Epidermal melanocyte (primary cell): ENCODE results near the gene GPR84.
"Not testable (repeated sequence)": the region's sequence is repeated elsewhere in the genome, so short reads cannot be mapped to it uniquely, and the experiment has no call there.

Experiments
- DNase-seq: peaks from one replicate; pipeline ENCODE4 v3.0.0; 2011; ENCODE audit warnings: low spot score; ENCODE audit not compliant: insufficient read length

GPR84 gene

DNA sequence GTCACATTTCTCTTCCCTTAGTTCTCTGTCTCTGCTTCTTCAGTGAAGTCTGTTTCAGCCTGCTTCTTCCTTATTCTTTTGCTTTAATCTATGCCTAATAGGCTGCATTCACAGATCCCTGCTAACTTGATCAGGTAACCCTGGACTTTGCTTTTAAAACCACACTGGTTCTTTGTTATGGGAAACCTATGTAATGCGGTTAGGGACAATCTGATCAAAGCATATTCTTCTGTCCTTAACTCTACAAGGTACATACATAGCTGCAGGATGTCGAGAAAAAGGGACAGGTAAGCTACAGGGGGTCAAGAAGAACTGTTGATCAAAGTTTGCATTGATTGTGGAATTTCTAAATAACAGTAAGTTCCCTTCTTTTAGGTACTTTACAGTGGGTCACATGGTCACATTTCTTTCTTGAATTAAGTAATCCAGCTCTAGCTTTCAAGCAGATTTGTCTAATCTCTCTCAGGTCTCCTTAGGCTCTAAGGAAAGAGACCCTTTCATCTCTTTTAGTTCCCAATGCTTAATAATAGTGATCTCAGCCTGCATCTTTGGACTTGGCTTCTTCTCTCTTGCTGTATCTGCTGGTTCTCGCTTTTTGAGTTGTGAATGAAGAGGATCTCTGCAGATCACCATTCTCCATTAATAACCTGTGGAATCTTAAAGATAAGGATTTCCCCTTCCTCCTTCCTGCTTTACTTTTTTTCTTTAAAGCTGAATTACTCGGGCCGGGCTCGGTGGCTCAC is 35.5 kb downstream of the GPR84 start:
- no peak for DNase-seq

DNA sequence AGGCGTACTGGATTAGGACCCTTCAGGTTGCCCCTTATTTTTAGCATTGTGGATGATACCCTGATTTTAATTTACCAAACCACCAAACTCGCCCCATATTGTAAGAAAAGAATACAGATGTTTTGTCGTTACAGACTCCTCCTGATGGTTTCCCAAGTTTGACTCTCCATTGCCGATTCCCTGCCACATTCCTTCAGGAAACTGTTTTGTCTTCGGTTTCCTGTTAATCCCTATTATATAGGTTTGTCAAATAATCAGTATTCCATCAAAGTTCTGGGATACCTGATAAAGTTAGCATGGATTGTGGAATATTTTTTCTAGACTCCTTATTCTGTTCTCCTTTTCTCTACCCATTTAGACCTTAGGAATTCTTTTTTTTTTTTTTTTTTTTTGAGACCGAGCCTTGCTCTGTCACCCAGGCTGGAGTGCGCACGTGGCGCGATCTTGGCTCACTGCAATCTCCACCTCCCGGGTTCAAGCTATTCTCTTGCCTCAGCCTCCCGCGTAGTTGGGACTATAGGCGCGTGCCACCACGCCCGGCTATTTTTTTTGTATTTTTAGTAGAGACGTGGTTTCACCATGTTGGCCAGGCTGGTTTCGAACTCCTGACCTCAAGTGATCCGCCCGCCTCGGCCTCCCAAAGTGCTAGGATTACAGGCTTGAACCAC is 38.7 kb downstream of the GPR84 start:
- not testable (repeated sequence) for DNase-seq

DNA sequence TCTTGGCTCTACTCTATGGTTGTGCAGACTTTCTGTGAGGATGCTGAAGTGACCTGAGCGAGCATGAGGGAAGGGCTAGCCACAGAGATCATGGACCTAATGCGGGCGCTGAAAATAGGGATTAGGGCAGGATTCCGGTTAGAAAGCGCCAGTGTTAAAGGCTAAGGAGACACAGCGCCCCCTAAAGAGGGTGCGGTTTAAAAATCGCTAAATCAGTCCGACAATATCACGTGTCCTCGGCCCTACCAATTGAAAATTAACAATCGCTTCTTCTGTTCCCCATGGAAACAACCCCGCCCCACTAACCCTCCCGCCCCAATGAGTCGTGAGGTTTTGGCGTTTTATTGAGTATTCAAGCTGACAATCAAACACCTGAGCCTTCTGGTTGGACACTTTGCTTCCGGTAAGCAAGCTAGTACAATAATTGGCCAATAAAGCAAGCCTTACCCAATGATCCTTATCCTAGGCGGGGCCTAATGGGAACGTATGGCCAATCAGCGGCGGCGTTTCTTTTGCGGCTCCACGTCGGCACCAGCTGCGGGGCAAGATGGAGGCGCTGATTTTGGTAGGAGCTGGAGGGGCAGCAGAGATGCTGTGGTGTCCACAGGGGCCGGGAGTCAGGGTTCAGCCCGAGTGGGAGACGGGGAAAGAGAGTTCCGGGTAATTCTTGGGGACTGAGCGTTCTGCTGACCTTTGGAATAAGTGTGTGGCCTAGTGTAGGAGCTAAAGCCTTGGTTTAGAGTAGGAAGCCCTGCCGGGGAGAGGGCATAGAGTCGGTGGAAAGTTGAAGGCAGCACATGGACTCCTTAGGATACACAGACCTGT is 39.5 kb downstream of the GPR84 start, which contains the start of gene COPZ1:
TSS of gene COPZ1 (plus strand) at position 515 of the 825 bp plus-strand sequence. CDS start at position 548, 33 bp downstream.
- DNase-seq, result peak; percentile 96

DNA sequence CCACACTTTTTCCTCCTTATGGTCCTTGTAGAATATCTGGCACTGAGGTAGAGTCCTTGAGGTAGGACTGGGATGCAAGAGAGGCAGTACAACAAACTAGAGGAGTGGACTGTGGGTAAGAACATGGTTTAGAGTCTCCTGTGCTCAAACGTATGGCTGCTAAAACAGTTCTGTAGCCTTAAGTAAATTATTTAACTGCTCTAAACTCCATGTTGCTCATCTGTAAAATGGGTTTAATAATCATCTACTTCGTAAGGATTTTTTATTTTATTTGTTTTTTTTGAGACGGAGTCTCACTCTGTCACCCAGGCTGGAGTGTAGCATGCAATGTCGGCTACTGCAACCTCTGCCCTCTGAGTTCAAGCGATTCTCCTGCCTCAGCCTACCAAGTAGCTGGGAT is 42.9 kb downstream of the GPR84 start:
- DNase-seq, result no peak
